ENCODE data around the gene EHF.

- no peak for TF ChIP-seq CTCF (IDR thresholded peaks at IDR 0.05)
- TF ChIP-seq POLR2AphosphoS5 (IDR thresholded peaks at IDR 0.05): no peak
These were observed 21.4 kb upstream of the EHF start for GRCh38 chr11:34599406-34599945.

Data from gastroesophageal sphincter (tissue), 3 donors.